K562 (cell line): ENCODE data around the gene CRKL. TPM values are rescaled to one million over a fixed set of nuclear protein-coding genes. Genes with fewer than 3 reads are reported as not detected.

Experiments
- ATF7 ChIP-seq: fragments of 450-650 bp; IDR thresholded peaks from 2 replicates; pipeline ENCODE4 v1.7.1; 2014; ENCODE audit warnings: mild to moderate bottlenecking, moderate library complexity
- CEBPB ChIP-seq: fragments of 450-650 bp; IDR thresholded peaks from 2 replicates; pipeline ENCODE4 v1.6.1; 2016; ENCODE audit warnings: missing genetic modification characterization, missing compliant biosample characterization
- CREB3L1 ChIP-seq: fragments of 450-650 bp; IDR thresholded peaks from 2 replicates; pipeline ENCODE4 v1.6.1; 2014; ENCODE audit warnings: low read depth, mild to moderate bottlenecking, moderate library complexity, borderline replicate concordance
- E2F5 ChIP-seq: sonication (generic); formaldehyde crosslinking; IDR thresholded peaks from 2 replicates; pipeline ENCODE4 v1.8.0; 2022; ENCODE audit warnings: mild to moderate bottlenecking, missing genetic modification reagents
- EWSR1 ChIP-seq: fragments of 450-650 bp; IDR thresholded peaks from 2 replicates; pipeline ENCODE4 v1.6.1; 2018; ENCODE audit warnings: borderline replicate concordance, mild to moderate bottlenecking, low read depth, moderate library complexity; ENCODE audit not compliant: partially characterized antibody
- FIP1L1 ChIP-seq: fragments of 200-400 bp; formaldehyde crosslinking; IDR thresholded peaks from 2 replicates; pipeline ENCODE4 v1.6.1; 2018; ENCODE audit warnings: mild to moderate bottlenecking, low read depth, low read length; ENCODE audit not compliant: poor library complexity, severe bottlenecking
- HMG20A ChIP-seq: fragments of 450-650 bp; formaldehyde crosslinking; conservative IDR thresholded peaks from 2 replicates; pipeline ENCODE4 v1.4.0; 2020; ENCODE audit warnings: mild to moderate bottlenecking, mixed read lengths
- KDM2B ChIP-seq: fragments of 250-450 bp; sonication (Bioruptor Pico); IDR thresholded peaks from 2 replicates; pipeline ENCODE4 v1.8.0; 2021; ENCODE audit warnings: mild to moderate bottlenecking, moderate library complexity
- KDM4B ChIP-seq, 2 experiments: fragments of 450-650 bp in 1 of 2; sonication (generic) in 1 of 2; IDR thresholded peaks; 2 replicates each; pipeline ENCODE4 v1.6.1; 2016 to 2017; ENCODE audit warnings: borderline replicate concordance in 2 of 2, antibody characterized with exemption in 1 of 2, low read depth in 1 of 2, mild to moderate bottlenecking in 1 of 2
- MAZ ChIP-seq, 2 experiments: fragments of 450-650 bp in 1 of 2; sonication (generic) in 1 of 2; formaldehyde crosslinking; IDR thresholded peaks in 1 of 2; conservative IDR thresholded peaks in 1 of 2; 2 replicates each; pipeline versions ENCODE4 v1.4.0 to v1.5.0; 2020; ENCODE audit warnings: mild to moderate bottlenecking in 1 of 2, missing genetic modification reagents in 1 of 2
- NELFE ChIP-seq: IDR thresholded peaks from 2 replicates; pipeline ENCODE4 v1.6.1; 2011; ENCODE audit warnings: mild to moderate bottlenecking; ENCODE audit not compliant: insufficient read depth, insufficient read length
- POLR2AphosphoS5 ChIP-seq: IDR thresholded peaks from 2 replicates; pipeline ENCODE4 v1.6.1; 2011; ENCODE audit warnings: mild to moderate bottlenecking, low read depth, low read length, moderate library complexity; ENCODE audit not compliant: control insufficient read depth, insufficient read depth
- SMAD1 ChIP-seq: fragments of 150-350 bp; IDR thresholded peaks from 2 replicates; pipeline ENCODE4 v1.6.1; 2014; ENCODE audit warnings: low read length, low read depth; ENCODE audit not compliant: partially characterized antibody
- SNIP1 ChIP-seq: fragments of 450-650 bp; IDR thresholded peaks from 2 replicates; pipeline ENCODE4 v1.7.1; 2017; ENCODE audit warnings: low read depth, mild to moderate bottlenecking
- STAT5A ChIP-seq: IDR thresholded peaks from 2 replicates; pipeline ENCODE4 v1.6.1; 2012; ENCODE audit warnings: low read length, inconsistent platforms, borderline replicate concordance
- TAF7 ChIP-seq: fragments of 450-650 bp; IDR thresholded peaks from 2 replicates; pipeline ENCODE4 v1.6.1; 2016; ENCODE audit warnings: missing genetic modification characterization, missing compliant biosample characterization
- TCFL5 ChIP-seq: fragments of 250-450 bp; sonication (Bioruptor Pico); conservative IDR thresholded peaks from 2 replicates; pipeline ENCODE4 v1.6.1; 2021; ENCODE audit warnings: mild to moderate bottlenecking, moderate library complexity, matching md5 sums
- ZBTB33 ChIP-seq: sonication (generic); formaldehyde crosslinking; IDR thresholded peaks from 2 replicates; pipeline ENCODE4 v1.8.1; 2023; ENCODE audit warnings: mild to moderate bottlenecking, missing genetic modification reagents
- ZNF124 ChIP-seq: sonication (generic); formaldehyde crosslinking; IDR thresholded peaks from 2 replicates; pipeline ENCODE4 v1.8.1; 2022; ENCODE audit warnings: missing genetic modification reagents
- ZNF239 ChIP-seq: fragments of 250-450 bp; sonication (Bioruptor Pico); IDR thresholded peaks from 2 replicates; pipeline ENCODE4 v1.4.0; 2020; ENCODE audit warnings: mild to moderate bottlenecking
- ZNF583 ChIP-seq: fragments of 250-450 bp; sonication (Bioruptor Pico); IDR thresholded peaks from 2 replicates; pipeline ENCODE4 v1.4.0; 2020
- ZNF586 ChIP-seq: fragments of 450-650 bp; formaldehyde crosslinking; conservative IDR thresholded peaks from 2 replicates; pipeline ENCODE4 v1.4.0; 2020; ENCODE audit warnings: mild to moderate bottlenecking, moderate library complexity
- ZNF766 ChIP-seq: fragments of 200-800 bp; sonication (Bioruptor generic); conservative IDR thresholded peaks from 2 replicates; pipeline ENCODE4 v1.6.1; 2016; ENCODE audit warnings: missing genetic modification characterization, missing compliant biosample characterization
- polyA plus RNA-seq, 8 experiments: library from polyadenylated mRNA; depleted of rRNA in 4 of 8; stranded (reverse) in 5 of 8; unstranded in 3 of 8; fragments of >200 nt; fragmentation: Nextera tagmentation in 2 of 8; fragmentation: Illumina TruSeq in 1 of 8; extraction: Ambion mirVana in 2 of 8; extraction: Trizol in 1 of 8; gene quantifications; 2 replicates each; pipeline versions ENCODE4 v1.2.1 to v1.2.3, GENCODE V29; 2011 to 2014; ENCODE audit warnings: inconsistent platforms in 1 of 8, missing spikeins in 1 of 8
- total RNA-seq, 7 experiments: library from RNA; depleted of rRNA in 6 of 7; stranded (reverse); fragments of >200 nt in 6 of 7; fragmentation: Illumina TruSeq in 2 of 7; extraction: Trizol in 2 of 7; gene quantifications; 2 replicates each; pipeline versions ENCODE4 v1.2.1 to v1.2.3, GENCODE V29; 2011 to 2021; ENCODE audit warnings: low replicate concordance in 1 of 7
- TF ChIP-seq, protein P1 (sequence below): fragments of 450-650 bp; formaldehyde crosslinking; IDR thresholded peaks from 2 replicates; pipeline ENCODE4 v1.4.0; 2020; ENCODE audit warnings: mild to moderate bottlenecking

CRKL gene
- total and polyA plus RNA-seq, 9 of the 15 experiments (the other 6 are each of a cell fraction or from before 2014, with no cell fraction given): 100 to 263 (median 124) TPM

- TF ChIP-seq TCFL5 (CRISPR knock-in tag) (peak; percentile 43), CEBPB (no peak), ZNF239 (CRISPR knock-in tag) (peak; percentile 66), SNIP1 (no peak), ZNF583 (CRISPR knock-in tag) (peak; percentile 92), CREB3L1 (no peak), ZNF766 (CRISPR knock-in tag) (no peak), E2F5 (no peak), ZNF586 (CRISPR knock-in tag) (peak; percentile 23; the same call in 1 of the 2 replicates), MAZ (CRISPR knock-in tag; conservative IDR thresholded peaks at IDR 0.05 in 1 of 2, IDR thresholded peaks at IDR 0.05 in 1 of 2) (peak in 1 of 2 experiments; percentile 100; a peak in 2 of 4 replicates), ZBTB33 (CRISPR knock-in tag) (no peak), NELFE (no peak), STAT5A (no peak), ATF7 (no peak), SMAD1 (peak; percentile 97), KDM2B (CRISPR knock-in tag) (peak; percentile 99), TAF7 (tag) (peak; percentile 100), ZNF124 (CRISPR knock-in tag) (no peak), HMG20A (CRISPR knock-in tag) (peak; percentile 3; the same call in 1 of the 2 replicates), KDM4B (IDR thresholded peaks at IDR 0.05; ENCODE audit: borderline replicate concordance in 2 of 2, low read depth in 1 of 2) (no peak), FIP1L1 (no peak), EWSR1 (no peak), POLR2AphosphoS5 (no peak)
- TF ChIP-seq, protein P1, sequence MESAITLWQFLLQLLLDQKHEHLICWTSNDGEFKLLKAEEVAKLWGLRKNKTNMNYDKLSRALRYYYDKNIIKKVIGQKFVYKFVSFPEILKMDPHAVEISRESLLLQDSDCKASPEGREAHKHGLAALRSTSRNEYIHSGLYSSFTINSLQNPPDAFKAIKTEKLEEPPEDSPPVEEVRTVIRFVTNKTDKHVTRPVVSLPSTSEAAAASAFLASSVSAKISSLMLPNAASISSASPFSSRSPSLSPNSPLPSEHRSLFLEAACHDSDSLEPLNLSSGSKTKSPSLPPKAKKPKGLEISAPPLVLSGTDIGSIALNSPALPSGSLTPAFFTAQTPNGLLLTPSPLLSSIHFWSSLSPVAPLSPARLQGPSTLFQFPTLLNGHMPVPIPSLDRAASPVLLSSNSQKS: peak; percentile 79
Measured at GRCh38 chr22:21001601-21002325, 84.6 kb downstream of the CRKL start, which contains the start of gene THAP7 (continued).
